Hematopoietic multipotent progenitor cell treated with erythropoietin and hydrocortisone succinate and interleukin-3 and kit ligand, for 6 days (in vitro differentiated cells): ENCODE data around the gene GMPPB.
"Not testable (repeated sequence)": the region's sequence is repeated elsewhere in the genome, so short reads cannot be mapped to it uniquely, and the experiment has no call there.

Experiments used
- DNase-seq: peaks from one replicate; pipeline ENCODE4 v3.0.0-alpha.2; 2015

Gene GMPPB

GRCh38 chr3:49712631-49713317 is 11.0 kb downstream of the GMPPB start:
- no peak for DNase-seq

- no peak for DNase-seq
Measured at GRCh38 chr3:49712166-49712565, 11.6 kb downstream of the GMPPB start.

GRCh38 chr3:49711489-49711888 is 12.3 kb downstream of the GMPPB start:
- no peak for DNase-seq

- DNase-seq = no peak
Measured at GRCh38 chr3:49709852-49710251, 13.9 kb downstream of the GMPPB start.

GRCh38 chr3:49707113-49707480 is 16.7 kb downstream of the GMPPB start:
- no peak for DNase-seq

- DNase-seq = no peak
Measured at GRCh38 chr3:49706456-49707112, 17.2 kb downstream of the GMPPB start.

GRCh38 chr3:49705390-49705960 is 18.3 kb downstream of the GMPPB start:
- DNase-seq = no peak

- DNase-seq = no peak
Measured at GRCh38 chr3:49704629-49705028, 19.1 kb downstream of the GMPPB start.

- DNase-seq = no peak
Measured at GRCh38 chr3:49703956-49704355, 19.8 kb downstream of the GMPPB start.

- peak; percentile 89 for DNase-seq
Measured at GRCh38 chr3:49703443-49703927, 20.3 kb downstream of the GMPPB start.

GRCh38 chr3:49702672-49703071 is 21.1 kb downstream of the GMPPB start:
- no peak for DNase-seq

GRCh38 chr3:49701388-49702077 is 22.2 kb downstream of the GMPPB start:
- DNase-seq = peak; percentile 51

- no peak for DNase-seq
Measured at GRCh38 chr3:49700453-49701128, 23.2 kb downstream of the GMPPB start.

GRCh38 chr3:49700014-49700413 is 23.7 kb downstream of the GMPPB start:
- DNase-seq = no peak

- peak; percentile 71 for DNase-seq
Measured at GRCh38 chr3:49699281-49699979, 24.3 kb downstream of the GMPPB start.

- DNase-seq = not testable (repeated sequence)
Measured at GRCh38 chr3:49695350-49696015, 28.3 kb downstream of the GMPPB start.

GRCh38 chr3:49694409-49695070 is 29.2 kb downstream of the GMPPB start:
- not testable (repeated sequence) for DNase-seq

- DNase-seq = not testable (repeated sequence)
Measured at GRCh38 chr3:49691481-49691880, 32.3 kb downstream of the GMPPB start.

- DNase-seq = not testable (repeated sequence)
Measured at GRCh38 chr3:49690856-49691255, 32.9 kb downstream of the GMPPB start.

- DNase-seq = peak; percentile 70
Measured at GRCh38 chr3:49689908-49690624, 33.7 kb downstream of the GMPPB start.
